Activated naive CD4-positive, alpha-beta T cell treated with anti-CD3 and anti-CD28 coated beads, Interleukin-2, amount 50 U/mL, for 72 hours (primary cell): Measurements from ENCODE around the gene FNDC1. TPM values are rescaled to one million over a fixed set of nuclear protein-coding genes. Genes with fewer than 3 reads are reported as not detected.

Experiments used
- ATAC-seq, 2 donors: fragments of 150-1000 bp; cut with Tn5 transposase; 2 replicates each; pipeline ENCODE4 v1.10.0; 2021; ENCODE audit warnings: mild to moderate bottlenecking in 2 of 2, moderate library complexity in 2 of 2
- DNase-seq, 2 donors: peaks; one replicate each; pipeline ENCODE4 v3.0.0; 2021 to 2022; ENCODE audit warnings: low spot score in 2 of 2
- H3K27ac Mint-ChIP-seq, 2 donors: one replicate each; pipeline ENCODE4 v1.8.0; 2022; ENCODE audit warnings: mild to moderate bottlenecking in 2 of 2, mixed read lengths in 2 of 2
- H3K36me3 Mint-ChIP-seq, 2 donors: one replicate each; pipeline ENCODE4 v1.8.0; 2022; ENCODE audit warnings: mixed read lengths in 2 of 2
- H3K9me3 Mint-ChIP-seq, 2 donors: one replicate each; pipeline ENCODE4 v1.8.0; 2022; ENCODE audit warnings: mixed read lengths in 2 of 2
- total RNA-seq, 2 donors: library from RNA; stranded (reverse); gene quantifications; one replicate each; pipeline ENCODE4 v1.2.3, GENCODE V29; 2022

FNDC1 gene
- total RNA-seq, 2 donors from 2014 or later: 0.12 TPM; not detected in 1

GRCh38 chr6:159180001-159180400 is 10.8 kb downstream of the FNDC1 start:
- ATAC-seq: no peak
- Mint-ChIP-seq H3K27ac (no peak overlapping the region), H3K36me3 (no peaks in the 10 kb centered on the region), H3K9me3 (no peaks in the 10 kb centered on the region)
- no peak for DNase-seq

GRCh38 chr6:159181914-159182313 is 12.7 kb downstream of the FNDC1 start:
- Mint-ChIP-seq H3K27ac (no peak overlapping the region), H3K9me3 (no peaks in the 10 kb centered on the region), H3K36me3 (no peaks in the 10 kb centered on the region)
- ATAC-seq: no peak
- DNase-seq: no peak

- no peaks in the 10 kb centered on the region for H3K36me3 Mint-ChIP-seq
- H3K27ac Mint-ChIP-seq: no peak overlapping the region
- DNase-seq (no peak), ATAC-seq (no peak)
- no peaks in the 10 kb centered on the region for H3K9me3 Mint-ChIP-seq
These were observed 15.4 kb downstream of the FNDC1 start for GRCh38 chr6:159184559-159184958.

- ATAC-seq: no peak
- Mint-ChIP-seq H3K36me3 (no peaks in the 10 kb centered on the region), H3K9me3 (no peaks in the 10 kb centered on the region), H3K27ac (no peak overlapping the region)
- no peak for DNase-seq
These were observed 21.3 kb downstream of the FNDC1 start for GRCh38 chr6:159190460-159190859.

GRCh38 chr6:159193923-159194322 is 24.7 kb downstream of the FNDC1 start:
- Mint-ChIP-seq H3K36me3 (no peaks in the 10 kb centered on the region), H3K27ac (no peak overlapping the region), H3K9me3 (no peaks in the 10 kb centered on the region)
- ATAC-seq (no peak), DNase-seq (no peak)

GRCh38 chr6:159194421-159194820 is 25.2 kb downstream of the FNDC1 start:
- no peaks in the 10 kb centered on the region for H3K36me3 Mint-ChIP-seq
- no peaks in the 10 kb centered on the region for H3K9me3 Mint-ChIP-seq
- DNase-seq: no peak
- no peak for ATAC-seq
- H3K27ac Mint-ChIP-seq: peak overlapping the region in 1 of 2 donors; percentile 30

- Mint-ChIP-seq H3K27ac (no peak overlapping the region), H3K36me3 (no peaks in the 10 kb centered on the region), H3K9me3 (no peaks in the 10 kb centered on the region)
- ATAC-seq: peak in 1 of 2 donors; percentile 24
- no peak for DNase-seq
These were observed 27.3 kb downstream of the FNDC1 start for GRCh38 chr6:159196430-159196975.

- H3K9me3 Mint-ChIP-seq: no peaks in the 10 kb centered on the region
- no peak for ATAC-seq
These were observed 28.1 kb downstream of the FNDC1 start for GRCh38 chr6:159197251-159197650.

GRCh38 chr6:159201336-159201735 is 32.1 kb downstream of the FNDC1 start:
- DNase-seq: no peak
- Mint-ChIP-seq H3K27ac (no peak overlapping the region), H3K36me3 (no peaks in the 10 kb centered on the region), H3K9me3 (no peaks in the 10 kb centered on the region)
- no peak for ATAC-seq

More at GRCh38 chr6:159197251-159197650, 28.1 kb downstream of the FNDC1 start:
- H3K36me3 Mint-ChIP-seq: no peaks in the 10 kb centered on the region
- no peak overlapping the region for H3K27ac Mint-ChIP-seq
- no peak for DNase-seq

- no peaks in the 10 kb centered on the region for H3K9me3 Mint-ChIP-seq
- H3K36me3 Mint-ChIP-seq: no peaks in the 10 kb centered on the region
- ATAC-seq: no peak
- H3K27ac Mint-ChIP-seq: no peak overlapping the region
- DNase-seq: no peak
These were observed 34.3 kb downstream of the FNDC1 start for GRCh38 chr6:159203304-159204005.

- DNase-seq: no peak
- H3K9me3 Mint-ChIP-seq: no peaks in the 10 kb centered on the region
- H3K36me3 Mint-ChIP-seq: no peaks in the 10 kb centered on the region
- H3K27ac Mint-ChIP-seq: peak overlapping the region in 1 of 2 donors; percentile 37
- ATAC-seq: no peak
These were observed 35.4 kb downstream of the FNDC1 start for GRCh38 chr6:159204605-159205004.

- ATAC-seq (no peak), DNase-seq (no peak)
- no peaks in the 10 kb centered on the region for H3K9me3 Mint-ChIP-seq
- no peaks in the 10 kb centered on the region for H3K36me3 Mint-ChIP-seq
- H3K27ac Mint-ChIP-seq: no peak overlapping the region
These were observed 42.8 kb downstream of the FNDC1 start for GRCh38 chr6:159212028-159212427.

GRCh38 chr6:159212525-159213280 is 43.5 kb downstream of the FNDC1 start:
- no peak for ATAC-seq
- H3K9me3 Mint-ChIP-seq: no peaks in the 10 kb centered on the region
- H3K36me3 Mint-ChIP-seq: no peaks in the 10 kb centered on the region
- no peak for DNase-seq
- H3K27ac Mint-ChIP-seq: no peak overlapping the region

GRCh38 chr6:159213405-159213804 is 44.2 kb downstream of the FNDC1 start:
- no peaks in the 10 kb centered on the region for H3K9me3 Mint-ChIP-seq
- no peak overlapping the region for H3K27ac Mint-ChIP-seq
- H3K36me3 Mint-ChIP-seq: no peaks in the 10 kb centered on the region
- ATAC-seq (no peak), DNase-seq (no peak)

GRCh38 chr6:159214281-159214680 is 45.1 kb downstream of the FNDC1 start:
- no peaks in the 10 kb centered on the region for H3K36me3 Mint-ChIP-seq
- no peak overlapping the region for H3K27ac Mint-ChIP-seq
- ATAC-seq: no peak
- H3K9me3 Mint-ChIP-seq: no peaks in the 10 kb centered on the region
- DNase-seq: no peak

GRCh38 chr6:159217595-159218275 is 48.5 kb downstream of the FNDC1 start:
- ATAC-seq: peak in 1 of 2 donors; percentile 55
- DNase-seq: peak in 1 of 2 donors; percentile 17
- Mint-ChIP-seq H3K9me3 (no peaks in the 10 kb centered on the region), H3K27ac (no peak overlapping the region), H3K36me3 (no peaks in the 10 kb centered on the region)

GRCh38 chr6:159220093-159220492 is 50.9 kb downstream of the FNDC1 start:
- Mint-ChIP-seq H3K36me3 (no peaks in the 10 kb centered on the region), H3K9me3 (no peaks in the 10 kb centered on the region), H3K27ac (no peak overlapping the region)
- ATAC-seq: no peak
- DNase-seq: no peak
